Heart left ventricle (tissue), 16 donors: ENCODE data around the gene HNRNPR. TPM values are rescaled to one million over a fixed set of nuclear protein-coding genes. Genes with fewer than 3 reads are reported as not detected.

Experiments used
- ATAC-seq, 4 donors: fragments of 200-7000 bp; cut with Tn5 transposase; one replicate each; pipeline ENCODE4 v1.9.1; 2020 to 2022; ENCODE audit warnings: moderate library complexity in 4 of 4, mild to moderate bottlenecking in 3 of 4, moderate number of reproducible peaks in 1 of 4
- DNase-seq, 5 donors: peaks; one replicate each; pipeline ENCODE4 v3.0.0-alpha.2; 2020
- H3K27ac ChIP-seq, 12 donors: fragments of 200-600 bp; sonication (generic) in 4 of 12; one replicate each; pipeline versions ENCODE4 v1.5.0 to v1.8.0; 2016 to 2022; ENCODE audit warnings: mild to moderate bottlenecking in 2 of 12
- H3K27me3 ChIP-seq, 9 donors: fragments of 200-600 bp; sonication (generic) in 2 of 9; one replicate each; pipeline versions ENCODE4 v1.5.1 to v1.8.0; 2016 to 2022; ENCODE audit warnings: mild to moderate bottlenecking in 3 of 9
- H3K36me3 ChIP-seq, 9 donors: fragments of 200-600 bp; sonication (generic) in 2 of 9; one replicate each; pipeline versions ENCODE4 v1.5.0 to v1.8.0; 2018 to 2022; ENCODE audit warnings: mild to moderate bottlenecking in 2 of 9
- H3K4me1 ChIP-seq, 12 donors: fragments of 200-600 bp; sonication (generic) in 4 of 12; one replicate each; pipeline versions ENCODE4 v1.5.0 to v1.8.0; 2016 to 2022; ENCODE audit warnings: mild to moderate bottlenecking in 3 of 12
- H3K4me3 ChIP-seq, 12 donors: fragments of 200-600 bp; sonication (generic) in 4 of 12; one replicate each; pipeline versions ENCODE4 v1.5.0 to v1.8.0; 2017 to 2022; ENCODE audit warnings: mild to moderate bottlenecking in 9 of 12, moderate library complexity in 4 of 12
- H3K9me3 ChIP-seq, 12 donors: fragments of 200-600 bp; sonication (generic) in 4 of 12; one replicate each; pipeline versions ENCODE4 v1.5.0 to v1.8.0; 2016 to 2022; ENCODE audit warnings: mild to moderate bottlenecking in 1 of 12
- CTCF ChIP-seq, 12 donors: fragments of 200-600 bp; sonication (generic) in 4 of 12; IDR thresholded peaks; one replicate each; pipeline versions ENCODE4 v1.5.0 to v1.8.0; 2018 to 2022; ENCODE audit warnings: antibody characterized with exemption in 12 of 12, mild to moderate bottlenecking in 5 of 12
- POLR2A ChIP-seq, 2 donors: fragments of 450-650 bp; IDR thresholded peaks; one replicate each; pipeline ENCODE4 v1.6.1; 2017; ENCODE audit warnings: antibody characterized with exemption in 2 of 2, mild to moderate bottlenecking in 2 of 2, moderate library complexity in 2 of 2
- WGBS, 4 donors: extraction: QIAGEN DNeasy Blood & Tissue Kit in 2 of 4; methylation state at CpG; one replicate each; pipeline versions ENCODE4 v1.1.5 to v1.1.7; 2013 to 2018; 5-methylcytosine and 5-hydroxymethylcytosine counted together
- intact Hi-C, 10 donors: fragments of 100-400 bp; cut with DNase I; formaldehyde crosslinking; loops; one replicate each; pipeline versions ENCODE4 v1.11.1 to v1.14.2; 2022
- long read RNA-seq, 3 donors: library from polyadenylated mRNA; unstranded; transcript quantifications; one replicate each; pipeline ENCODE4 v2.0.0, GENCODE V29; 2020 to 2021
- polyA plus RNA-seq, 2 donors: library from polyadenylated mRNA; stranded (reverse); fragments of 200-250 nt; gene quantifications; one replicate each; pipeline ENCODE4 v1.2.3, GENCODE V29; 2013
- total RNA-seq, 9 donors: library from RNA; depleted of rRNA in 2 of 9; stranded (reverse); fragments of >200 nt in 2 of 9; fragmentation: NEBNext Ultra II Directional in 3 of 9; extraction: Animal tissue kit (Norgen Biotek cat#: 25700) in 3 of 9; gene quantifications; one replicate each; pipeline versions ENCODE4 v1.1.0 to v1.2.4, GENCODE V29; 2016 to 2023
- donor health status: ischemic (EF 13 %, LVEDD 7.1; RV severe dilation, severe dysfunction).
- donor health status: healthy with polysubstance abuse.
- donor health status: DM: no; HTN: yes; CAD: no.
- donor health status: DM: no; HTN: no; CAD: no.
- donor health status: ischemic (EF 25% LVEDD 6.9; RV normal size, moderate dysfunction).
- donor health status: ischemic (EF 25% LVEDD 5.7; RV mildly dilated, moderate dysfunction).
- donor health status: healthy.
- donor health status: DM: yes; HTN: yes; CAD: no.
- donor health status: ischemic (EF 35%, LVEDD 5.7; RV mildly dilated, moderate dysfunction).
- donor health status: nonischemic (EF 11% LVEDD 7.7; RV severe dilation, severe dysfunction).
- donor health status: DM: yes; HTN: yes; CAD: no.
- donor health status: PGD.
- donor health status: ischemic (EF 29% LVEDD 5.4; RV normal size, mild dysfunction).
- donor health status: nonischemic (EF 23%, LVEDD 6.1; RV moderate dilation, normal function).

HNRNPR gene
- total RNA-seq (10 to 100 TPM; 38.0 to 83.5 (median 69.2) TPM), polyA plus RNA-seq (10 to 100 TPM; 39.8 to 96.1 TPM)
- long read RNA-seq, donor 1, full-length matches to known transcripts = 51 of 141 reads
- long read RNA-seq, donor 1, partial matches to known transcripts = 19 of 141 reads
- long read RNA-seq, donor 1, other reads (novel, unspliced or antisense) = 71 of 141 reads
- long read RNA-seq, donor 2, full-length matches to known transcripts = 105 of 355 reads
- long read RNA-seq, donor 2, partial matches to known transcripts = 103 of 355 reads
- long read RNA-seq, donor 2, other reads (novel, unspliced or antisense) = 147 of 355 reads
- long read RNA-seq, donor 3, full-length matches to known transcripts = 44 of 113 reads
- long read RNA-seq, donor 3, partial matches to known transcripts = 11 of 113 reads
- long read RNA-seq, donor 3, other reads (novel, unspliced or antisense) = 58 of 113 reads

- intact Hi-C loops = loop anchor here in 9 of 10 donors (1.0 to 10.0 kb wide), 14 partner anchors 22 to 190 kb away; partner anchors contain the start of genes ASAP3 (in 3 of the 9), ZNF436 (in 2 of the 9), E2F2 (in 1 of the 9) and TCEA3 (in 1 of the 9)
- Histone ChIP-seq H3K27ac (peak within 1 kb of the TSS; percentile 84 to 99 (median 94)), H3K27me3 (no peaks in the 10 kb centered on the region), H3K36me3 (no peaks in the 10 kb centered on the region), H3K4me3 (peak within 1 kb of the TSS; percentile 73 to 95 (median 89)), H3K4me1 (peaks cover 0 to 49% (median 36%) of the 10 kb centered on the region in 12 donors), H3K9me3 (no peaks in the 10 kb centered on the region)
- TF ChIP-seq CTCF (IDR thresholded peaks at IDR 0.05) (peak in 4 of 12 donors; percentile 18 to 39 (median 25)), POLR2A (IDR thresholded peaks at IDR 0.05) (peak in 1 of 2 donors; percentile 75)
- peak; percentile 100 for DNase-seq
- peak; percentile 97 to 99 (median 99) for ATAC-seq
- 0 to 1% (median 1%) methylated on average over 42 to 87 of the region's 87 CpGs for WGBS, 4 donors
Observed at GRCh38 chr1:23344111-23344986, at the start of gene HNRNPR. HNRNPR (minus strand) TSS chr1:23344284; CDS start chr1:23341008, 3,276 bp downstream.

- 55 to 78% (median 64%) methylated on average over 14 to 15 of the region's 15 CpGs for WGBS, 4 donors
- H3K27ac ChIP-seq = peak overlapping the region; percentile 50 to 86 (median 76)
- no peak overlapping the region for H3K4me3 ChIP-seq
- H3K36me3 ChIP-seq = peaks cover 0 to 13% (median 0%) of the 10 kb centered on the region in 9 donors
- TF ChIP-seq POLR2A (IDR thresholded peaks at IDR 0.05) (no peak), CTCF (IDR thresholded peaks at IDR 0.05) (no peak)
- H3K9me3 ChIP-seq = no peaks in the 10 kb centered on the region
- peak; percentile 34 to 73 (median 68) for ATAC-seq
- H3K4me1 ChIP-seq = peaks cover 4 to 35% (median 22%) of the 10 kb centered on the region in 12 donors
- intact Hi-C loops = loop anchor here in 2 of 10 donors (2.0 kb wide), 2 partner anchors 23 to 25 kb away; partner anchors contain the start of gene ZNF436 (in 1 of the 2)
- no peaks in the 10 kb centered on the region for H3K27me3 ChIP-seq
- DNase-seq = peak in 4 of 5 donors; percentile 55 to 86 (median 80)
Observed at GRCh38 chr1:23393706-23394105, 49.6 kb upstream of the HNRNPR start.

GRCh38 chr1:23392125-23392855 is 48.2 kb upstream of the HNRNPR start:
- no peak for TF ChIP-seq POLR2A (IDR thresholded peaks at IDR 0.05)
- no peak for TF ChIP-seq CTCF (IDR thresholded peaks at IDR 0.05)
- ATAC-seq = no peak
- no peak overlapping the region for H3K4me3 ChIP-seq

More at GRCh38 chr1:23392125-23392855, 48.2 kb upstream of the HNRNPR start:
- no peaks in the 10 kb centered on the region for H3K9me3 ChIP-seq
- no peaks in the 10 kb centered on the region for H3K27me3 ChIP-seq
- intact Hi-C loops = no loop called here
- H3K4me1 ChIP-seq = peaks cover 4 to 31% (median 20%) of the 10 kb centered on the region in 12 donors
- DNase-seq = no peak
- peaks cover 0 to 13% (median 0%) of the 10 kb centered on the region in 9 donors for H3K36me3 ChIP-seq
- H3K27ac ChIP-seq = no peak overlapping the region
- WGBS, 4 donors = 75 to 88% (median 82%) methylated on average over 2 of the region's 2 CpGs
